DOHH2 (cell line): ENCODE measurements around the gene PPP2R5E.
"Not testable (repeated sequence)": the region's sequence is repeated elsewhere in the genome, so short reads cannot be mapped to it uniquely, and the experiment has no call there.

Experiments used
- EZH2phosphoT487 ChIP-seq: fragments of 200-600 bp; sonication (generic); IDR thresholded peaks from 2 replicates; pipeline ENCODE4 v1.6.1; 2017; ENCODE audit warnings: borderline replicate concordance, mild to moderate bottlenecking, antibody characterized with exemption, low read length, moderate library complexity, mixed read lengths
- TF ChIP-seq, protein P1 (sequence below): fragments of 200-600 bp; sonication (generic); IDR thresholded peaks from one replicate; pipeline ENCODE4 v1.5.1; 2014; ENCODE audit warnings: antibody characterized with exemption, mild to moderate bottlenecking, low read depth, low read length; ENCODE audit not compliant: poor library complexity, severe bottlenecking

DNA sequence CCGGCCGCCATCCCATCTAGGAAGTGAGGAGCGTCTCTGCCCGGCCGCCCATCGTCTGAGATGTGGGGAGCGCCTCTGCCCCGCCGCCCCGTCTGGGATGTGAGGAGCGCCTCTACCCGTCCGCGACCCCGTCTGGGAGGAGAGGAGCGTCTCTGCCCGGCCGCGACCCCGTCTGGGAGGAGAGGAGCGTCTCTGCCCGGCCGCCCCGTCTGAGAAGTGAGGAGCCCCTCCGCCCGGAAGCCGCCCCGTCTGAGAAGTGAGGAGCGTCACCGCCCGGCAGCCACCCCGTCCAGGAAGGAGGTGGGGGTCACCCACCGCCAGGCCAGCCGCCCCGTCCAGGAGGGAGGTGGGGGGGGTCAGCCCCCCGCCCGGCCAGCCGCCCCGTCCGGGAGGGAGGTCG is 20.7 kb downstream of the PPP2R5E start:
- TF ChIP-seq, protein P1, sequence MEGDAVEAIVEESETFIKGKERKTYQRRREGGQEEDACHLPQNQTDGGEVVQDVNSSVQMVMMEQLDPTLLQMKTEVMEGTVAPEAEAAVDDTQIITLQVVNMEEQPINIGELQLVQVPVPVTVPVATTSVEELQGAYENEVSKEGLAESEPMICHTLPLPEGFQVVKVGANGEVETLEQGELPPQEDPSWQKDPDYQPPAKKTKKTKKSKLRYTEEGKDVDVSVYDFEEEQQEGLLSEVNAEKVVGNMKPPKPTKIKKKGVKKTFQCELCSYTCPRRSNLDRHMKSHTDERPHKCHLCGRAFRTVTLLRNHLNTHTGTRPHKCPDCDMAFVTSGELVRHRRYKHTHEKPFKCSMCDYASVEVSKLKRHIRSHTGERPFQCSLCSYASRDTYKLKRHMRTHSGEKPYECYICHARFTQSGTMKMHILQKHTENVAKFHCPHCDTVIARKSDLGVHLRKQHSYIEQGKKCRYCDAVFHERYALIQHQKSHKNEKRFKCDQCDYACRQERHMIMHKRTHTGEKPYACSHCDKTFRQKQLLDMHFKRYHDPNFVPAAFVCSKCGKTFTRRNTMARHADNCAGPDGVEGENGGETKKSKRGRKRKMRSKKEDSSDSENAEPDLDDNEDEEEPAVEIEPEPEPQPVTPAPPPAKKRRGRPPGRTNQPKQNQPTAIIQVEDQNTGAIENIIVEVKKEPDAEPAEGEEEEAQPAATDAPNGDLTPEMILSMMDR: not testable (repeated sequence)
- TF ChIP-seq EZH2phosphoT487: not testable (repeated sequence)
